CD4-positive, alpha-beta T cell (primary cell): ENCODE results near the gene MYL3. TPM values are rescaled to one million over a fixed set of nuclear protein-coding genes. Genes with fewer than 3 reads are reported as not detected.

Source experiments
- ATAC-seq: fragments of 200-7000 bp; cut with Tn5 transposase; one replicate; pipeline ENCODE4 v1.10.0; 2022; ENCODE audit warnings: mild to moderate bottlenecking; ENCODE audit not compliant: poor library complexity
- CTCF ChIA-PET: fragments of 350-600 bp; sonication (Branson Sonifier 250); formaldehyde crosslinking; loops from one replicate; lab custom pipeline; 2021; ENCODE audit warnings: antibody characterized with exemption, inconsistent platforms; lab: Charles Lee
- POLR2A ChIA-PET: fragments of 350-600 bp; sonication (Branson Sonifier 250); formaldehyde crosslinking; loops from one replicate; lab custom pipeline; 2021; ENCODE audit warnings: antibody characterized with exemption, inconsistent platforms; lab: Charles Lee
- DNase-seq, 14 experiments: peaks; one replicate each; pipeline ENCODE4 v3.0.0-alpha.2; 2013 to 2020; ENCODE audit warnings: mixed read lengths in 2 of 14
- H3K27ac ChIP-seq, 2 donors: one replicate each; pipeline versions ENCODE4 v1.5.1 to v1.7.0; 2013; ENCODE audit warnings: low read length in 2 of 2, low read depth in 1 of 2, mild to moderate bottlenecking in 1 of 2
- H3K27me3 ChIP-seq, 2 experiments: 1 replicate in 1 of 2; 2 replicates in 1 of 2; pipeline versions ENCODE4 v1.6.1 to v1.7.0; 2013; ENCODE audit warnings: low read length in 2 of 2, control low read depth in 1 of 2, mild to moderate bottlenecking in 1 of 2, moderate library complexity in 1 of 2; ENCODE audit not compliant: insufficient read depth in 2 of 2, control insufficient read depth in 1 of 2
- H3K36me3 ChIP-seq: one replicate; pipeline ENCODE4 v1.6.1; 2013; ENCODE audit warnings: low read length, control low read depth; ENCODE audit not compliant: insufficient read depth
- H3K4me1 ChIP-seq: one replicate; pipeline ENCODE4 v1.6.1; 2013; ENCODE audit warnings: low read length, control low read depth; ENCODE audit not compliant: insufficient read depth
- H3K4me3 ChIP-seq: one replicate; pipeline ENCODE4 v1.5.1; 2013; ENCODE audit warnings: mild to moderate bottlenecking, low read length, moderate library complexity
- H3K9me3 ChIP-seq, 2 experiments: 1 replicate in 1 of 2; 2 replicates in 1 of 2; pipeline versions ENCODE4 v1.6.1 to v1.7.0; 2013; ENCODE audit warnings: low read length in 2 of 2, mild to moderate bottlenecking in 2 of 2, control low read depth in 1 of 2, moderate library complexity in 1 of 2; ENCODE audit not compliant: control insufficient read depth in 1 of 2, insufficient read depth in 1 of 2
- H3K27ac Mint-ChIP-seq: one replicate; pipeline ENCODE4 v1.8.0; 2020; ENCODE audit warnings: mixed read lengths
- H3K27me3 Mint-ChIP-seq: one replicate; pipeline ENCODE4 v1.8.0; 2021; ENCODE audit warnings: mixed read lengths
- H3K36me3 Mint-ChIP-seq: one replicate; pipeline ENCODE4 v1.8.0; 2021; ENCODE audit warnings: low read depth, mixed read lengths
- H3K4me1 Mint-ChIP-seq: one replicate; pipeline ENCODE4 v1.8.0; 2021; ENCODE audit warnings: low read depth, mixed read lengths
- H3K4me3 Mint-ChIP-seq: one replicate; pipeline ENCODE4 v1.8.0; 2020; ENCODE audit warnings: mild to moderate bottlenecking, mixed read lengths
- H3K9me3 Mint-ChIP-seq: one replicate; pipeline ENCODE4 v1.8.0; 2020; ENCODE audit warnings: mixed read lengths
- intact Hi-C, 2 experiments: fragments of 100-400 bp; cut with DNase I in 1 of 2; cut with micrococcal nuclease in 1 of 2; formaldehyde crosslinking; loops; one replicate each; pipeline versions ENCODE4 v1.15.1 to v1.9.0; 2023 to 2025; cut with DNase I, micrococcal nuclease
- total RNA-seq, 174 experiments: library from RNA in 2 of 174; stranded (reverse) in 2 of 174; gene quantifications; one replicate each; pipeline ENCODE4 v1.2.3 and lab custom pipeline; 2021 to 2026
- TF ChIP-seq, protein P1 (sequence below): fragments of 200-600 bp; IDR thresholded peaks from one replicate; pipeline ENCODE4 v1.8.0; 2022; ENCODE audit warnings: antibody characterized with exemption, mild to moderate bottlenecking

The MYL3 gene
- total RNA-seq, 2 experiments from 2014 or later: not detected

- ATAC-seq (no peak), DNase-seq (no peak)
- Histone ChIP-seq H3K27ac (no peak overlapping the region), H3K27me3 (no peaks in the 10 kb centered on the region), H3K9me3 (no peaks in the 10 kb centered on the region), H3K4me1 (peaks cover 21% of the 10 kb centered on the region), H3K36me3 (no peaks in the 10 kb centered on the region), H3K4me3 (no peak overlapping the region)
- peak overlapping the region; percentile 30 for H3K4me3 Mint-ChIP-seq
- H3K4me1 Mint-ChIP-seq: peaks cover 8% of the 10 kb centered on the region
- H3K36me3 Mint-ChIP-seq: no peaks in the 10 kb centered on the region
- H3K27ac Mint-ChIP-seq: no peak overlapping the region
- TF ChIP-seq, protein P1, sequence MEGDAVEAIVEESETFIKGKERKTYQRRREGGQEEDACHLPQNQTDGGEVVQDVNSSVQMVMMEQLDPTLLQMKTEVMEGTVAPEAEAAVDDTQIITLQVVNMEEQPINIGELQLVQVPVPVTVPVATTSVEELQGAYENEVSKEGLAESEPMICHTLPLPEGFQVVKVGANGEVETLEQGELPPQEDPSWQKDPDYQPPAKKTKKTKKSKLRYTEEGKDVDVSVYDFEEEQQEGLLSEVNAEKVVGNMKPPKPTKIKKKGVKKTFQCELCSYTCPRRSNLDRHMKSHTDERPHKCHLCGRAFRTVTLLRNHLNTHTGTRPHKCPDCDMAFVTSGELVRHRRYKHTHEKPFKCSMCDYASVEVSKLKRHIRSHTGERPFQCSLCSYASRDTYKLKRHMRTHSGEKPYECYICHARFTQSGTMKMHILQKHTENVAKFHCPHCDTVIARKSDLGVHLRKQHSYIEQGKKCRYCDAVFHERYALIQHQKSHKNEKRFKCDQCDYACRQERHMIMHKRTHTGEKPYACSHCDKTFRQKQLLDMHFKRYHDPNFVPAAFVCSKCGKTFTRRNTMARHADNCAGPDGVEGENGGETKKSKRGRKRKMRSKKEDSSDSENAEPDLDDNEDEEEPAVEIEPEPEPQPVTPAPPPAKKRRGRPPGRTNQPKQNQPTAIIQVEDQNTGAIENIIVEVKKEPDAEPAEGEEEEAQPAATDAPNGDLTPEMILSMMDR: no peak
- intact Hi-C loops: no loop called here
- no peaks in the 10 kb centered on the region for H3K27me3 Mint-ChIP-seq
- H3K9me3 Mint-ChIP-seq: no peaks in the 10 kb centered on the region
- CTCF ChIA-PET: no interaction called here
- POLR2A ChIA-PET: no interaction called here
These were observed 15.5 kb downstream of the MYL3 start for GRCh38 chr3:46847744-46848143.

GRCh38 chr3:46846624-46847542, 16.4 kb downstream of the MYL3 start:
- CTCF ChIA-PET: interaction anchor here (1.0 to 1.4 kb wide), 2 partner anchors 24 to 62 kb away, joined by 3 to 4 read pairs; no protein-coding TSS in a partner anchor
- H3K27me3 ChIP-seq: no peaks in the 10 kb centered on the region
- no peaks in the 10 kb centered on the region for H3K9me3 Mint-ChIP-seq
- H3K27ac ChIP-seq: no peak overlapping the region
- ATAC-seq: no peak
- H3K9me3 ChIP-seq: no peaks in the 10 kb centered on the region
- peak overlapping the region; percentile 70 for H3K4me3 ChIP-seq
- no peaks in the 10 kb centered on the region for H3K27me3 Mint-ChIP-seq
- DNase-seq: peak in 1 of 14 experiments; percentile 13
- peaks cover 8% of the 10 kb centered on the region for H3K4me1 Mint-ChIP-seq
- POLR2A ChIA-PET: interaction anchor here (1.0 kb wide), 1 partner anchor 154 kb away, joined by 3 read pairs; the partner anchor contains the start of gene ALS2CL
- peak overlapping the region; percentile 74 for H3K4me3 Mint-ChIP-seq
- TF ChIP-seq, protein P1: no peak
- intact Hi-C loops: no loop called here
- no peaks in the 10 kb centered on the region for H3K36me3 ChIP-seq
- peaks cover 21% of the 10 kb centered on the region for H3K4me1 ChIP-seq
- H3K27ac Mint-ChIP-seq: no peak overlapping the region
- no peaks in the 10 kb centered on the region for H3K36me3 Mint-ChIP-seq

GRCh38 chr3:46845860-46846623, 17.2 kb downstream of the MYL3 start:
- ATAC-seq (peak; percentile 93), DNase-seq (peak; percentile 60 to 88 (median 74))
- H3K4me3 ChIP-seq: peak overlapping the region; percentile 70
- TF ChIP-seq, protein P1: peak; percentile 74
- H3K4me1 Mint-ChIP-seq: peaks cover 8% of the 10 kb centered on the region
- peaks cover 4 to 8% of the 10 kb centered on the region in 2 experiments for H3K9me3 ChIP-seq
- no peaks in the 10 kb centered on the region for H3K27me3 Mint-ChIP-seq
- no peak overlapping the region for H3K27ac ChIP-seq
- CTCF ChIA-PET: interaction anchor here (1.0 to 1.4 kb wide), 2 partner anchors 23 to 63 kb away, joined by 3 to 4 read pairs; no protein-coding TSS in a partner anchor
- intact Hi-C loops: no loop called here
- peaks cover 6% of the 10 kb centered on the region for H3K36me3 Mint-ChIP-seq
- H3K27me3 ChIP-seq: no peaks in the 10 kb centered on the region
- POLR2A ChIA-PET: interaction anchor here (1.0 to 1.4 kb wide), 2 partner anchors 33 to 153 kb away, joined by 3 to 4 read pairs; partner anchors contain the start of gene ALS2CL
- H3K36me3 ChIP-seq: no peaks in the 10 kb centered on the region
- peaks cover 4% of the 10 kb centered on the region for H3K9me3 Mint-ChIP-seq
- H3K27ac Mint-ChIP-seq: no peak overlapping the region
- peak overlapping the region; percentile 74 for H3K4me3 Mint-ChIP-seq
- peaks cover 21% of the 10 kb centered on the region for H3K4me1 ChIP-seq
